ENCODE results near the gene ACTN4. TPM values are rescaled to one million over a fixed set of nuclear protein-coding genes. Genes with fewer than 3 reads are reported as not detected.
A peak's percentile ranks its signal among the peaks of the same experiment; 100 is the strongest.

Gene ACTN4
- total and polyA plus RNA-seq, 2 of the 4 experiments (the other 2 are of a cell fraction) = 541 to 659 TPM

DNA sequence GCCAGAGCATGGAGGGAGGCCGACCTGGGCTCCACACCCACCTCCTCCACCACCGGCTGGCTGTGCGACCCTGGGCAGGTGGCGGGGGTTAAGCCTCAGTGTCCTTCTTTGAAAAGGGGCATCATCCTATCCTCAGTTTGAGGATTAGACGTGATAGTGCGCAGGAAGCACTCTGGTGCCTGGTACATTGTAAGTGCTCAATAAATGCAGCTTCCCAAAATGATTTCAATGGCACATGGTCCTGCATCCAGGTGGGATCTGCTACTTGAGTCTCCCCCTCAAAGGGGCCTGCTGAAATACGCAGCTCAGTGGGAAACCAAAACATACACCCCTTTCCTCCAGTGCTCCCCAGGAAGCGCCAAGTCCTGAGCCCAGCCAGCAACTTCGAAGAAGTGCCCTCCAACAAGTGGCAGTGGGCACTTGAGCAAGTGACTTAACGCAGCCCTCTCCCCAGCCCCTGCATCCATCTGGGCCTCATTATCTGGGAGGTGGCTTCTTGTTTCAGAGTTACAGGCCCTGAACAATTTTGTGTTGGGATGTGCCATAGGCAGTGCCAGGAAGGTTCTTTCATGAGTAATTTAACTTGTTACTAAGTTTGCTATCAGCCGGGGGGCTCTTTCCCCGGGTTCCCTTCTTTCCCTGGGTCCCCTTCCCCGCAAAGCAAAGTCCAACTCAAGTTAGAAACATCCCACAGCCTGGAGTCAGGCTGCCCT, 17.9 kb downstream of the ACTN4 start:
- POLR2A ChIA-PET (ENCODE audit: unreplicated experiment) = no interaction called here
- H4K20me1 ChIP-seq (ENCODE audit: insufficient read depth, low read length) = peaks cover 74% of the 10 kb centered on the region

More for the DNA sequence above, 17.9 kb downstream of the ACTN4 start:
- Histone ChIP-seq H3K4me2 (ENCODE audit: low read depth, low read length) (peak overlapping the region; percentile 11; the same call in 1 of the 2 replicates), H3K4me1 (ENCODE audit: control insufficient read depth, insufficient read depth, low read length) (peaks cover 64% of the 10 kb centered on the region), H4K8ac (ENCODE audit: low read depth in 2 of 2, low read length in 2 of 2) (peak overlapping the region; percentile 95 to 97), H3K9me1 (ENCODE audit: insufficient read depth, low read length) (peaks cover 67% of the 10 kb centered on the region), H2AK9ac (replicated peaks; ENCODE audit: low read depth, low read length, poor library complexity) (peak overlapping the region; percentile 91), H3K9me3 (ENCODE audit: control insufficient read depth, insufficient read depth, low read length) (no peaks in the 10 kb centered on the region), H3K79me1 (ENCODE audit: low read depth in 1 of 2, low read length in 2 of 2) (peaks cover 5 to 78% of the 10 kb centered on the region in 2 experiments; a peak in 3 of 4 replicates), H3K23ac (ENCODE audit: low read depth, low read length) (peak overlapping the region; percentile 99), H3K36me3 (ENCODE audit: control insufficient read depth, insufficient read depth, low read length) (peaks cover 15% of the 10 kb centered on the region), H3K4me3 (ENCODE audit: insufficient read depth, low read depth, low read length) (no peak overlapping the region), H4K5ac (ENCODE audit: low read depth, low read length) (peak overlapping the region; percentile 4), H2AK5ac (ENCODE audit: low read depth, low read length) (peak overlapping the region; percentile 100), H3K9ac (ENCODE audit: low read depth, low read length) (peak overlapping the region; percentile 61), H3K27me3 (ENCODE audit: control insufficient read depth, insufficient read depth, low read length) (no peaks in the 10 kb centered on the region), H2BK120ac (ENCODE audit: low read depth, low read length) (peak overlapping the region; percentile 99), H3K18ac (ENCODE audit: low read depth, low read length) (peak overlapping the region; percentile 66), H4K91ac (ENCODE audit: insufficient read depth, low read depth, low read length) (peak overlapping the region; percentile 99), H2BK15ac (ENCODE audit: low read depth, low read length) (peak overlapping the region; percentile 100; the same call in 2 of the 3 replicates), H2BK20ac (ENCODE audit: low read depth, low read length) (peak overlapping the region; percentile 88), H2AFZ (replicated peaks; ENCODE audit: low read length, poor library complexity) (peak overlapping the region; percentile 62), H3K27ac (ENCODE audit: insufficient read depth, low read length) (peak overlapping the region; percentile 96), H3K4ac (ENCODE audit: low read depth, low read length) (peak overlapping the region; percentile 98), H3K56ac (ENCODE audit: extremely low read depth, insufficient read depth, low read length) (peak overlapping the region; percentile 90), H2BK5ac (ENCODE audit: low read depth, low read length, poor library complexity, severe bottlenecking) (peak overlapping the region; percentile 96), H3K14ac (replicated peaks; ENCODE audit: low read depth, low read length) (peak overlapping the region; percentile 99)
- BruUV-seq (replicated peaks) = no TSS peak
- WGBS, 2 experiments (ENCODE audit: extremely low coverage in 2 of 2, insufficient read length in 1 of 2) = 67% methylated on average over 5 of the region's 13 CpGs; no CpG with 5 or more reads in 1 of the 2 experiments
- in situ Hi-C loops (cut with MboI; ENCODE audit: low sequenced_read_pairs) = no loop called here
- DNase-seq = no peak
- intact Hi-C loops (cut with micrococcal nuclease) = no loop called here
- TF ChIP-seq NFE2L2 (IDR thresholded peaks at IDR 0.05; ENCODE audit: low read depth, low read length) (no peak), CHD1 (IDR thresholded peaks at IDR 0.05; ENCODE audit: low read depth, low read length) (no peak), MAFK (IDR thresholded peaks at IDR 0.05; ENCODE audit: low read depth, low read length) (no peak), RCOR1 (IDR thresholded peaks at IDR 0.05; ENCODE audit: insufficient replicate concordance, low read length) (no peak), CEBPB (IDR thresholded peaks at IDR 0.05; ENCODE audit: low read depth, low read length) (no peak)
- TF ChIP-seq, protein P1, sequence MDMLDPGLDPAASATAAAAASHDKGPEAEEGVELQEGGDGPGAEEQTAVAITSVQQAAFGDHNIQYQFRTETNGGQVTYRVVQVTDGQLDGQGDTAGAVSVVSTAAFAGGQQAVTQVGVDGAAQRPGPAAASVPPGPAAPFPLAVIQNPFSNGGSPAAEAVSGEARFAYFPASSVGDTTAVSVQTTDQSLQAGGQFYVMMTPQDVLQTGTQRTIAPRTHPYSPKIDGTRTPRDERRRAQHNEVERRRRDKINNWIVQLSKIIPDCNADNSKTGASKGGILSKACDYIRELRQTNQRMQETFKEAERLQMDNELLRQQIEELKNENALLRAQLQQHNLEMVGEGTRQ (IDR thresholded peaks at IDR 0.05; ENCODE audit: low read depth, low read length) = no peak
- TF ChIP-seq, protein P2, sequence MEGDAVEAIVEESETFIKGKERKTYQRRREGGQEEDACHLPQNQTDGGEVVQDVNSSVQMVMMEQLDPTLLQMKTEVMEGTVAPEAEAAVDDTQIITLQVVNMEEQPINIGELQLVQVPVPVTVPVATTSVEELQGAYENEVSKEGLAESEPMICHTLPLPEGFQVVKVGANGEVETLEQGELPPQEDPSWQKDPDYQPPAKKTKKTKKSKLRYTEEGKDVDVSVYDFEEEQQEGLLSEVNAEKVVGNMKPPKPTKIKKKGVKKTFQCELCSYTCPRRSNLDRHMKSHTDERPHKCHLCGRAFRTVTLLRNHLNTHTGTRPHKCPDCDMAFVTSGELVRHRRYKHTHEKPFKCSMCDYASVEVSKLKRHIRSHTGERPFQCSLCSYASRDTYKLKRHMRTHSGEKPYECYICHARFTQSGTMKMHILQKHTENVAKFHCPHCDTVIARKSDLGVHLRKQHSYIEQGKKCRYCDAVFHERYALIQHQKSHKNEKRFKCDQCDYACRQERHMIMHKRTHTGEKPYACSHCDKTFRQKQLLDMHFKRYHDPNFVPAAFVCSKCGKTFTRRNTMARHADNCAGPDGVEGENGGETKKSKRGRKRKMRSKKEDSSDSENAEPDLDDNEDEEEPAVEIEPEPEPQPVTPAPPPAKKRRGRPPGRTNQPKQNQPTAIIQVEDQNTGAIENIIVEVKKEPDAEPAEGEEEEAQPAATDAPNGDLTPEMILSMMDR (conservative IDR thresholded peaks at IDR 0.05; ENCODE audit: low read depth, low read length) = no peak
- CTCF ChIA-PET = no interaction called here
- ATAC-seq (ENCODE audit: low read depth) = no peak
- dilution Hi-C loops (cut with HindIII; ENCODE audit: low sequenced_read_pairs, unreplicated experiment) = no loop called here

Data from IMR-90 (cell line).